GM18517 (cell line): Measurements from ENCODE around the gene FOXRED2.
"Not testable (repeated sequence)": the region's sequence is repeated elsewhere in the genome, so short reads cannot be mapped to it uniquely, and the experiment has no call there.

ENCODE experiments used
- ATAC-seq: cut with Tn5 transposase; IDR thresholded peaks from one replicate; pipeline ENCODE4 v1.9.1; 2021; ENCODE audit warnings: mild to moderate bottlenecking, moderate library complexity; ENCODE audit not compliant: unreplicated experiment

The FOXRED2 gene

DNA sequence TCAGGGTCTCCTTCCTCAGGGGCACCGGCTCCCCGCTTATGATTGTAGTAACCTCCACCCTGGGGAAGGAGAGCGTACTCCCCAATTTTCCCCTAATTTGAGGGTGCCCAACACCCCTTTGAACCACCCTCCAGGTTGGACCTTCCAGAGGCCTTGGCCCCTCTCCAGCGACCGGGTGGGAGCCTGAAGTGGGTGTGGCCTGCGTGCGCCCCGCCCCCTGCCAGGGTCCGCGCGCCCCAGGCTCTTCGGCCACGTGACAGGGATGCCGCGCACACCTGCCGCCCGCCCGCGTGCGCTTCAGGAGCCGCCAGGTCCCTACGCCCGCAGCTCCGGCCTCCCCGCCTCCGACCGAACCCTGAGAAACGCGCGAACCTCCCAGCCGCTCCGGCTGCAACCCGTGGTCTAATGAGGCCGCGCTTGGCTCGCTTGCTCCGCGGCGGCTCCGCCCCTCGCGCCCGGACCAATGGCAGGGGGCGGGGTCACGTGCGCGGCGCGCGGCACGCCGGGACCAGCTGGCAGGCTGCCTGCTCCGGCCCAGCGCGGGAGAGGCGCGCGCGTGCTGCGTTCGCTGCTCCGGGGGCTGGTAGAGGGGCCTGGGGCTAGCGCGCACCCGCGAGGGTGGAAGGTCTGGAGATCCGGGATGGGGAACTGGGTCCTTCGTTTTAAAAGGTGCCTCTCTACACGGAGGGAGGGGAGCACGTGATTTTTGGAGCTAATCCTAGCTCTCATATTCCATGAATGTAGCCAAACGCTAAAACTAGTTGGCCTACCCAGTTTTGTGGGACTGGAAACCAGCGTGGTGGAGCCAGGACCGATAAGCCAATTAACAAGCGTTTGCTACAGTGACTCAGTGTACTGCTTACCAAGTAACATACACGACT is at the start of gene FOXRED2:
Gene FOXRED2 (minus strand): TSS at position 404 of the 881 bp plus-strand sequence. CDS start 618 bp downstream, outside the sequence.
- peak; percentile 56 for ATAC-seq

DNA sequence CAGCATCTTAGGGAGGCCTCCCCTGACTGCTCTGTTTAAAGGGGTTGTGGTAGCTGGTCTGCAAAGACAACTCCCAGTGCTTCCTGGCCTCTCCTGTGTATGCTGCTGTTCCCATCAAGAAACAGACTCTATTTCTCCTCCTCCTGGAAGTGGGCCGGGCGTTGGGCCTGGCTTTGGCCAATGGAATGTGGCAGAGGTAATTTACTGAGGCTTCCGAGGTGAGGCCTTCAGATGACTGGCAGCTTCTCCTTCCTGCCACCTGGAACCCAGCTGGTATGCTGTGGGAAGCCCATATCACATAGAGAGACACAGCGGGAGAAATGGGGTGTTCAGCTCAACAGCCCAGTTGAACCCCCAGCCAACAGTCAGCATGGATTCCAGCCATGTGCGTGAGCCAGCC is 47.3 kb upstream of the FOXRED2 start:
- ATAC-seq, result no peak

DNA sequence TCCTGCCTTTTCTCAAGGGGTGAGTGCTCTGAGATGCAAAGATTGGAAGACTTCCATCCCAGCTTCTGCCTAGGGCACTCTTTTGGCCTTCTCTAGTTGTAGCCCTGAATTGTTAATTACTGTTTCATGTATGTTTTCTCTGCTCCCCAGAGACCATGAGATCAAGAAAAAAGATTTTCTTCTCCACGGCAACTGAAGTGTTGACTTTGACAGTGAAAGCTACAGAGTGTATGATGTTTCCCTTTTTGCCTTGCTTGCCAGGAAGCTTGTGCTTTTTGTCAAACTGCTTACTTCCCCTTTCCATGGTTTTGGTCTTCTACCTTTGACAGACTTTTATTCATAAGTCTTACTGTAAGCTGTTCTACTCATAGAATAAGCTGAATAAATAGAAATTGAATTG is 45.4 kb upstream of the FOXRED2 start:
- no peak for ATAC-seq

DNA sequence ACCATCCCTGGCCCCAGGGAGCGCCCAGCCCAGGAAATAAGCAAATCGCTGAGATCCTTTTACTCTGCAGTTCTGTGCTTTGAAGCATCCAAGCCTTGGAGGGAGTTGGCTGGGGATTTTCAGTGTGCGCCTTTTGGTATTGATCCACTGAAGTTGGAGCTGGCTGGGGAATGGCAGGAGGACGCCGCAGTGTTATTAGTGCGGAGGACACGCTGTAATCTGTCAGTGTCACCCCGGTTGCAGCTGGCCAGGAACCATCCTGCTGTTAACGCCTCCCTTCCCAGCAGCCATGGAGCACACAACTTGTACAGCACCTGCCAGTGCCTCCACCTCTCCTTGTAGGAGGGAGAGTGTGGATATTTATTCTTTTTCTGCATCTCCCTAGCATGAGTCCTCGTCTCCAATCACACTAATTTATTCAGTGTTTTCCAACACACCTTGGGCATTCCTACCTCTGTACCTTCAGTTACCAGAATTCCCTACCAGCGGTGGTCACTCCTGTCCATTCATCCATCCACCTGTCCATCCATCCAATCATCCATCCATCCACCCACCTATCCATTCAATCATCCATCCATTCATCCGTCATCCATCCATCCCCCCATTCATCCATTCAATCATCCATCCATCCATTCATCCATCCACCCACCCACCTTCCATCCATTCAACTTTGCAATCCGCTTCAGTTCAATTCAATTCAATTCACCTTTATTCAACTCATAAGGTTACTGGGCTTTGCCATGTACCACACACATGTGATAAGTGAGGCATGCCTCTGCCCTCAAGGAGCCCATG is 44.1 kb upstream of the FOXRED2 start:
- no peak for ATAC-seq

DNA sequence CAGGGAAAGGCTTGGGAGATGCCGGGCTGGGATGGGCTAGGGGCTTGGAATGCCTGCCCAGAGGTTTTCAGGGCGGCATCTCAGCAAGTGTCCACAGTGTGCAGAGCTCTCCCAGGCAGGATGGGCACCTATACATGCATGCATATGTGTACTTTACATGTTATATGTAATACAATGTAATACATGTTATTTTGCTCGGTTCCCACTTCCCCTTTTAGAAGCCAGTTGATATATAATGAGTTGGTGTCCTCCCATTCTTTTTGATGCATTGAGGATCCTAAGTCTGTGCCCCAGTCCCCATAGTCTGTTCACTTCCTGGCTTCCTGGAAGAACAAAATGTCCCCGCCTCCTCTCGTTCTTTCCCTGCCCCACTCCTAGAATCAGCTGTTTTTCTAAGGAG is 42.2 kb upstream of the FOXRED2 start:
- ATAC-seq, result no peak

DNA sequence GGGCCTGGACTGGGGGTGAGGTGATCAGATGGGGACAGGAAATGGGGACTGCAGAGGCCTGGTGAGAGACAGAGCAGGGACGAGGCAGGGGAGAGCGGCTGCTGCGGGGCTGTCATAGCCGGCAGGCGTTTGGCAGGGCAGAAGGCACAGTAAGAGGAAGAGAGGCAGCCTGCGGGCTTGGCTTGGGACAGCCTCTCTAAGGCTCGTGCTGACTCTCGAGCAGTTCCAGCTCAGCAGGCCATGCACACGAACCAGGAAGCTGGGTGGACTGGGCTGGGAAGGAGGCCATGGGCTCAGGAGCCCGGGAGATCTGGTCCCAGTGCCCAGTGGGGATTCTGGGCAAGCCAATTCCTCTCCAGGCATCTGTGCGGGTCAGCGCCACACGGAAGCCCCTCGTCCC is 41.8 kb upstream of the FOXRED2 start:
- no peak for ATAC-seq

DNA sequence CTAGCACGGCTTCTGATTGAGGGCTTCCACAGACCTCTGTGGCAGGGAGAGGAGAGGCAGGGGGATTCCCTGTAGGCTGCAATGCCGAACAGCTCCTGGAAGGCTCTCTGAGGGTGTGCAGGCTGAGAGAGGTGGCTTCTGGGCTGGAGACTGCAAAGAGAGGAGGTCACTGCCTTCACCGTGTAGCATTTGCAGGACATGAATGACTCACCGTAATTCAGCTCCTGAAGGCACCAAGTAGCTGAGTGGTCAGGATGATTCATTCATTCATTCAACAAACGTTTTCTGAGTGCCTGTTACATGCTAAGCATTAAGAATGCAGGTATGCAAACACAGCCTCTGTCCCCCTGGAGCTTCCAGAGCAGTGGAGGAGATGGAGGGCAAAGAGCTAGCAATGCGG is 40.1 kb upstream of the FOXRED2 start:
- ATAC-seq, result no peak

DNA sequence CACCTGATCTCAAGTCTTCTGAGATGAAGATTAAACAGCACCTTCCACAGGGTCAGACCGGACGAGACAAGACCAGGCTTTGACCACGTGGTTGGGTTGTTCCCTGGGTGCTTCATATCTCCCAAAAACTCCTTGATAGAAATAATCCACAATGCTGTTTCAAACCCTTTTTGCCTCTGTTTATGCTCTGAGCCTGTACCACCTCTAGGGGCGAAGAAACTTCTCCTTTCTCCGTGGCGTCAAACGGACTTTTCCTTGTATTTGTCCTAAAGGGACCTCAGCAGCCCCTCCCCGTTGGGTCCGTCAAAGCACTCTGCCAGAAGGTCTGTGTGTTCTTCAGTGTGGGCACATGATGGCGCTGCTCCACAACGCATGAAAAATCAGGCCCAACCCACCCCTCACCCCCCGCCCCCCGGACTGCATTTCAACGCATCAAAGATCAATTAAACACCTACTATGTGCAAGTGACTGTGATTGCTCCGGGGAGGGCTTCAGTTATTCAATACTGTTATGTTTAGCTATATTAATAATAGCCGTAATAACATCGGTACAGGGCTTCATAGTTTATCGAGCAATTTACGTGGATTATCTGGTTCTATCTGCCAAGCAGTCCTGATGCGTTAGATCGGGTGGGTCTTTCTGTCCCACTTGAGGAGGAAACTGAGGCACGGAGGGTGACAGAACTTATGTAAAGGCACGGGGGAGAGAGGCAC is 39.4 kb upstream of the FOXRED2 start:
- ATAC-seq, result no peak

DNA sequence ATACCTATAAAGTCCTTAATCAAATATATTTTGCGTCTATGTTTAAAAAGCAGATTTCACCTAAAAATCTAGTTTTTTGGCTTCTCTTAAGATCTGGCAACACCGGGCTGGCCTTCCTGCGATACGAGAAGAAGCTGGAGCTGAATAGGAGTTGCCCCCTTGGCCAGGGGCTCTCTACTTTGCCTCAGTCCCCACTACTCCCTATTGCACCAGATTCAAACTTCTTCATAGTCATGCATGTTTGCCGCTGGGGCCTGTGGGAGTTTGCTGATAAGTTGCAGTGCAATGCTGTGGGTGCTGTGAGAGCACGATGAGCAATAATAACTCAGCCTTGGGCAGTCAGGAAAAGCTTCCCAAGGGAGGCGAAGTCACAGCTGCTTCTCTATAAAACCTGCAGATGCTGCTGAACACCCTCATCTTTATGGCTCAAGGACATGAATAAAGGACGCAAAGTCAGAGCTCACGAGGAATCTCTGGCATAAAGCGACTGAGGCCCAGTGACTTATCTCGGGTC is 37.3 kb upstream of the FOXRED2 start:
- ATAC-seq, result no peak

DNA sequence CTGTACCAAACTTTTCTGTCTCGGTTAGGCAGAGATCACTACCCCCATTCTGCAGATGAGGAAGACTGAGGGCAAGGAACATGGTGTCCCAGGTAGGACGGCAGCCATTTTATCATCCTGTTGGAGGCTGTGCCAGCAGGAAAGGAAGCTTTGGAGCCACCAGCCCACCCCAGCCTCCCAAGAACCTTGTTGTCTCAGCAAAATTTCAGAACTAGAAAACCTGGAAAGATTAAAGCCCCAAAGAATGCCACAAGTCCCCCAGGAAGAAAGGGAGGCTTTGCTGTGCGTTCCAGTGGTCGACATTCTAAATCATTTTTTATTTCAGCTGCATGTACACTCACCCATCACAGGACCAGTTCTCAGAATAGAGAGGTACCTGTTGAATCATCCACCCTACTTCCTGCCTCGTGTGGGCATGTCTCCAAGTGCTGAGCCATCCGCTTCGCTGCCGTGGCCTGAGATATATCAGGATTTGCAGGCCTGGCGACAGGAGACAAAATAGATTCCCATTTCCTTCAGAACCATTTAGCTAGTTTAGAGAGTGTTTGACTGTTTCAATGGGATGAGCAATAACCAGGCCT is 35.1 kb upstream of the FOXRED2 start:
- no peak for ATAC-seq

DNA sequence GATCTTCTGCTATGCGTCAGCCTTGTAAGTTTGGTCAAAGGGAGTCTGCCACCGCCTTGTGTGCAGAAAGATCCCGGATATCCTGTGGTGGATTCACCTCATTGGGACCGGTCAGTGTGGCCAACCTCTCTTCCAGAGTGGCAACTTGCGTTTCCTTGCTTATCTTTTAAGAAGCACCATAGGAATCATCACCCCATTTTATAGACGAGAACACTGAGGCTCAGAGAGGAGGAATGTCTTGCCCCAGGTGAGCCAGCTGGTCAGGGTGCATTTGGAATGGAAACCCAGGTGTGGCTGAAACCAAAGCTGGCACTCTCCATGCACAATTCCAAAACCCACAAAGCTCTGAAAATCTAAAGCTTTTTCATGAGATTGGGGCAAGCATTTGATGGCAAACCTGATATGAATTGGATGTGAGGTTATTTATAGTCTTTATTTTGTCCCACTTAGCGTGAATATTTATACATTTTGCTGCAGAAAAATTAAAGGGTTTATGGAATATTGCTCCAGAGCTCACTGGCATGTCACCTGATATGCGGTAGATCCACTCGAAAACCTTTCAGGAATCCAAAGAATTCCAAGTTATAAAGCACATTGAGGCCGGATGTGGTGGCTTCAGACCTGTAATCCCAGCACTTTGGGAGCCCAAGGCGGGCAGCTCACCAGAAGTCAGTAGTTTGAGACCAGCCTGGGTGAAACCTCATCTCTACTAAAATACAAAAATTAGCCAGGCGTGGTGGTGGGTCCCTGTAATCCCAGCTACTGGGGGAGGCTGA is 34.2 kb upstream of the FOXRED2 start:
- no peak for ATAC-seq

DNA sequence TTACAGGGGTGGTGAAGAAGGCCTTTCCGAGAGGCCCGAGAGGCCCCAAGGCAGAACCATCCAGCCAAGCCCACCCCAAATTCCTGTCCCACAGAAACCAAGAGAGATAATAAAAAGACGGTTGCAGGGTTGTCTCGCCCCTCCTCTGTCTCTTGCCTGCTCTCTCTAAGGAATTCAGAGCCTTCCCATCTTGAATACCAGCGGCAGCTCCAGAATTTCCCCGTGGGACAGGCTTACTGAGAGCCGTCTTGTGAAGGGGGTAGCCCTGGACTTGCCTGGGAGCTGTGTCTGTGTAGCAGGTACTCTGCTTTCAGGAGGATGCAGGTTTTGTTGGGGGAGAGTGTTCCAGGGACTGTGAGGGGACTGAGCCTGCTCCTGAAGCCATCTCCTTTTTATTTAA is 31.7 kb upstream of the FOXRED2 start:
- ATAC-seq, result no peak

DNA sequence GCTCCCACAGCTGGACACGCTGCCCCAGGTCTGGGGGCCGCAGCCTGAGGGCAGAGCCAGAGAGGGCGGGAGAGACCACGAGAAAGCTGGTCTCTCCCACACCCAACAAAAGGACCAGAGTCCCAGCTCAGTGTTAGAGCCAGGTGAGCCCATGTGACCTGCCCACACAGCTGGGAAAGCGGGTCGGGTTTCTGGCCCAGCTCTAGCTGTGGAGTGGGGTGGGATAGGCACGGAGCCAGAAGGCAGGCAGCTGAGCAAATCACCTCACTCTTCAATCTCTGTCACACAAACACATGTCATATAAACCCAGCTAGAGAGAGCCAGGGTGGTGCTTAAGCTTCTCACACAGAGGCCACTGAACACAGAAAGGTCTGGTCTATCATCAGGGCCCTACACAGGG is 29.9 kb upstream of the FOXRED2 start:
- no peak for ATAC-seq

DNA sequence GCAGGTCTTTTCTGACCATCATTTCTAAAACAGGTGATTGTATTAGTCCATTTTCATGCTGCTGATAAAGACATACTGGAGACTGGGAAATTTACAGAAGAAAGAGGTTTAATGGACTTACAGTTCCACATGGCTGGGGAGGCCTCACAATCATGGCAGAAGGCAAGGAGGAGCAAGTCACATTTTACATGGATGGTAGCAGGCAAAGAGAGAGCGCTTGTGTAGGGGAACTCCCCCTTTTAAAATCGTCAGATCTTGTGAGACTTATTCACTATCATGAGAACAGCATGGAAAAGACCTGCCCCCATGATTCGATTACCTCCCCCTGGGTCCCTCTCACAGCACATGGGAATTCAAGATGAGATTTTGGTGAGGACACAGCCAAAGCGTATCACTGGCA is 26.5 kb upstream of the FOXRED2 start:
- ATAC-seq, result not testable (repeated sequence)

DNA sequence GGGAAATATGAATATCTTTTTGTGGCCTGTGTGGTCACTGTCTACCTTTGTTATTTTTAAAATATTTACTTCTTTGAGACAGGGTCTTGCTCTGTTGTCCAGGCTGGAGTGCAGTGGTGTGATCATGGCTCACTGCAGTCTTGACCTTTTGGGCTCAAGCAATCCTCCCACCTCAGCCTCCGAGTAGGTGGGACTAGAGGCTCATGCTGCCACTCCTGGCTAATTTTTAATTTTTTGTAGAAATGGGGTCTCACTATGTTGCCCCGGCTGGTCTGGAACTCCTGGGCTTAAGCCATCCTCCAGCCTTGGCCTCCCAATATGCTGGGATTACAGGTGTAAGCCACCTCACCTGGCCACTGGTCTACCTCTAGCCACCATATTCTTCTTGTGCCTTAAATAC is 25.6 kb upstream of the FOXRED2 start:
- no peak for ATAC-seq

DNA sequence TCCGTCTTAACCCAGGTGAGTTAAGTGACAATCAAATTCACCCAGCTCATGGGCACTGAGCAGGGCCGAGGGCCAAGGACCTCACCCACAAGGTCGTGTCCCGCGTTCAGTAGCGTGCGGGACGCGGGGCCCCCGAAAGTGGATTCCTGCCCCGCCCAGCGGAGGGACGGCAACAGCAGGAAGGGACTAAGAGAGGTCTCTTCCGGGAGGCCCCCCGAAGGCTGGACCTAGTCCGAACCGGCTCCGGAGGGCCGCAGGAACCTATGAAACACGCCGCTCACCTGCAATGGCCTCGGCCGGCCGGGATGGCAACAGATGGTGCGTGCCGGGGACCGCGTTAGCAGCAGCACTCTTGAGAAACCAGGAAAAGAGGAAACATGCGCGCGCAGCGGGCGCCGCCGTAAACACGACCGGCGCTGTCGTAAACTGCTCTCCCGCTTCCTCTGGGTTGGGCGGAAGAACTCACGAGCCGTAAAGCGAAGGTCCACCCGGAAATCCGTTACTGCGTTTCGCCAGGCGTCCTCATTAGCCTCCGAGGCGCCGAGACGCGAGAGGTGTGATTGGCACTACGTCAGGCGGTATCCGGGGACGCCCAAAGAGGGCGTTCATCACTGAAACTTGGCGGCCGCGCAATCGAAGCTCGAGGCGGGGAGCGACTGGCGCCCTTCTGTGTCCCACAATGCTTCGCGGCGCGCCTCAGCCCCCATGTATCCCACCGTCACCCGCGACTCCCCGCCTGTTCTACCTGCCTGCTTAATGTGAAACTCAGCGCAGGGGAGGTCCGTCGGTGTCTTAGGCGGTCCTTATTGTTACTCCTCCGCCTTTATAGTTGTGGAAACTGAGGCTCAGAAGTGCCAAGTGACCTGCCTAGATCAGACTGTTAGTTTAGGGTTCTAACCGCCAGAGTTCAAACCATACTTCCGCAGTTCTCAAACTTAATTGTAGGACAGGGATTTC is 22.2 kb upstream of the FOXRED2 start, which contains the start of gene EIF3D:
Gene EIF3D (minus strand): TSS at position 372 of the 957 bp plus-strand sequence. CDS start 3,045 bp downstream, outside the sequence.
- peak; percentile 95 for ATAC-seq

DNA sequence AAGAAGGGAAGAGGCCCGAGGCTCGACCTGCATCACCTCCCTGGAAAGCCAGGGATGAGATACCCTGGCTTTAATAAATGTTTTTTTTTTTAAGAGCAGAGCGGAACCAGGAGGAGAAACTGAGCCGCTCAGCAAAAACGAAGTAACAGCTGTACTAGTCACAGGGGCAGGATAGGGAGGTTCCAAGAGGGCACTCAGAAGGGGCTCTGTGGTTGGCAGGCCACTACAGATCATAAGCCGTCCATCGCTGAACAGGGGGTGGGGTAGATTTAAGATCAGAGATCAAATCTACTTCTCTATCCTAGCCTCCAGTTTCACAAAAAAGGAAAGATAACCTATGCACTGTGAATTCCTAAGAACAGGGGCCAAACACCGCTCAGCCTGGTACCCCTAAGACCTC is 21.5 kb upstream of the FOXRED2 start:
- no peak for ATAC-seq

DNA sequence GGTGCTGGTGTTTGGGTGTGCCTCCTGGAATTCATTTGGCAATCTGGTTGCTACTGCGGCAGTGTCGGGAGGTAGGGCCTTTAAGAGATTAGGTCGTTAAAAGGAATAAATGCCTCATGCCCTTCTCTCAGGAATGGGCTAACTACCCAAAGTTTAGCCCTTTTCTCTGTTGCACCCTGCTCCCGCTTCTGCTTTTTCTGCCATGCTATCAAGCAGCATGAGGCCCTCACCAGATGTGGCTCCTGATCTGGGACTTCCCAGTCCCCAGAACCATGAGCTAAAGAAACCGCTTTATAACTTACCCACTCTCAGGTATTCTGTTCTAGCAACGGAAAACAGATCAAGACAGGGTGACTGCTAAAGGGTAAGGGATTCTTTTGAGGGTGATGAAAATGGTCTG is 15.8 kb upstream of the FOXRED2 start:
- ATAC-seq, result no peak

DNA sequence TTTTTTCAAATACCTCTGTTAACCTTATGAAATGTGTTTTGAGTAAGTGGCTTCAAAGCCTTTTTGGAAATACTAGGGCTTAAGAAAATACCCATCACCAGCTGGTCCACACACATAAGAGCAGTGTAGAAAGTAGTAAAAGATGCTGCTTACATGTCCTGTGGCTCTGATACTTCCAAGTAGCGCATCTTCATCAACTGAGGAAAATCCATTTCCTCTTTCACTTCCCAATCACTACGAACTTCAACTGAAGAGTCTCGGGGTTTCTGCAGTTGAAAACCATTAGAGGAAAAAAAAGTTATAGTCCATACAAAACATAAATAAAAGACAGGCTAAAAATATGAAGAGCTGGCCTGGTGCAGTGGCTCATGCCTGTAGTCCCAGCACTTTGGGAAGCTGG is 13.6 kb upstream of the FOXRED2 start:
- no peak for ATAC-seq
